Measurements from ENCODE around the gene GSTA5.
A peak's percentile ranks its signal among the peaks of the same experiment; 100 is the strongest.

Gene GSTA5

GRCh38 chr6:52881996-52882841 is 41.6 kb upstream of the GSTA5 start:
- H3K4me3 ChIP-seq (ENCODE audit: low read depth, low read length, poor library complexity, severe bottlenecking): peak overlapping the region; percentile 58
- H3K9ac ChIP-seq (ENCODE audit: low read length): peak overlapping the region; percentile 47
- no peaks in the 10 kb centered on the region for H3K9me3 ChIP-seq (ENCODE audit: low read length)
- no peaks in the 10 kb centered on the region for H3K36me3 ChIP-seq (ENCODE audit: insufficient read depth, low read length)
- H3K4me2 ChIP-seq (ENCODE audit: low read length): peak overlapping the region; percentile 81
- H3K27me3 ChIP-seq (ENCODE audit: insufficient read depth, low read length): no peaks in the 10 kb centered on the region
- no peaks in the 10 kb centered on the region for H3F3A ChIP-seq (ENCODE audit: insufficient read depth, low read length)
- no peaks in the 10 kb centered on the region for H4K20me1 ChIP-seq (ENCODE audit: insufficient read depth, low read length)
- peak overlapping the region; percentile 16; the same call in 1 of the 2 replicates for H2AFZ ChIP-seq (ENCODE audit: low read length)
- H3K4me1 ChIP-seq (ENCODE audit: insufficient read depth, low read length, severe bottlenecking): peaks cover 6% of the 10 kb centered on the region
- TF ChIP-seq CTCF (IDR thresholded peaks at IDR 0.05; ENCODE audit: low read length): peak; percentile 90
- TF ChIP-seq EZH2 (IDR thresholded peaks at IDR 0.05; ENCODE audit: borderline replicate concordance, low read length): no peak
- no peaks in the 10 kb centered on the region for H3K9me2 ChIP-seq (ENCODE audit: low read depth, low read length)
- no peaks in the 10 kb centered on the region for H3K79me2 ChIP-seq (ENCODE audit: insufficient read depth, low read length)
- no peak overlapping the region for H3K27ac ChIP-seq (ENCODE audit: low read depth, low read length, poor library complexity, severe bottlenecking)

GRCh38 chr6:52881662-52881995 is 41.0 kb upstream of the GSTA5 start:
- no peak overlapping the region for H3K27ac ChIP-seq (ENCODE audit: low read depth, low read length, poor library complexity, severe bottlenecking)
- peak overlapping the region; percentile 58 for H3K4me3 ChIP-seq (ENCODE audit: low read depth, low read length, poor library complexity, severe bottlenecking)
- H3K27me3 ChIP-seq (ENCODE audit: insufficient read depth, low read length): no peaks in the 10 kb centered on the region
- TF ChIP-seq EZH2 (IDR thresholded peaks at IDR 0.05; ENCODE audit: borderline replicate concordance, low read length) (no peak), CTCF (IDR thresholded peaks at IDR 0.05; ENCODE audit: low read length) (no peak)
- H3F3A ChIP-seq (ENCODE audit: insufficient read depth, low read length): no peaks in the 10 kb centered on the region
- no peak overlapping the region; the same call in 1 of the 2 replicates for H3K9ac ChIP-seq (ENCODE audit: low read length)
- no peaks in the 10 kb centered on the region for H3K9me3 ChIP-seq (ENCODE audit: low read length)
- no peak overlapping the region for H2AFZ ChIP-seq (ENCODE audit: low read length)
- peak overlapping the region; percentile 81 for H3K4me2 ChIP-seq (ENCODE audit: low read length)
- no peaks in the 10 kb centered on the region for H3K36me3 ChIP-seq (ENCODE audit: insufficient read depth, low read length)
- H3K4me1 ChIP-seq (ENCODE audit: insufficient read depth, low read length, severe bottlenecking): peaks cover 6% of the 10 kb centered on the region
- no peaks in the 10 kb centered on the region for H4K20me1 ChIP-seq (ENCODE audit: insufficient read depth, low read length)
- no peaks in the 10 kb centered on the region for H3K9me2 ChIP-seq (ENCODE audit: low read depth, low read length)
- no peaks in the 10 kb centered on the region for H3K79me2 ChIP-seq (ENCODE audit: insufficient read depth, low read length)

- no peak overlapping the region for H3K4me3 ChIP-seq (ENCODE audit: low read depth, low read length, poor library complexity, severe bottlenecking)
- H3K27ac ChIP-seq (ENCODE audit: low read depth, low read length, poor library complexity, severe bottlenecking): no peak overlapping the region
- H3K9me3 ChIP-seq (ENCODE audit: low read length): no peaks in the 10 kb centered on the region
- no peaks in the 10 kb centered on the region for H3K36me3 ChIP-seq (ENCODE audit: insufficient read depth, low read length)
- H3K4me1 ChIP-seq (ENCODE audit: insufficient read depth, low read length, severe bottlenecking): peaks cover 6% of the 10 kb centered on the region
- no peak overlapping the region for H3K4me2 ChIP-seq (ENCODE audit: low read length)
- H3K9me2 ChIP-seq (ENCODE audit: low read depth, low read length): no peaks in the 10 kb centered on the region
- H3K9ac ChIP-seq (ENCODE audit: low read length): no peak overlapping the region
- H4K20me1 ChIP-seq (ENCODE audit: insufficient read depth, low read length): no peaks in the 10 kb centered on the region
- TF ChIP-seq EZH2 (IDR thresholded peaks at IDR 0.05; ENCODE audit: borderline replicate concordance, low read length) (no peak), CTCF (IDR thresholded peaks at IDR 0.05; ENCODE audit: low read length) (no peak)
- H2AFZ ChIP-seq (ENCODE audit: low read length): no peak overlapping the region
- H3K27me3 ChIP-seq (ENCODE audit: insufficient read depth, low read length): no peaks in the 10 kb centered on the region
- H3K79me2 ChIP-seq (ENCODE audit: insufficient read depth, low read length): no peaks in the 10 kb centered on the region
- no peaks in the 10 kb centered on the region for H3F3A ChIP-seq (ENCODE audit: insufficient read depth, low read length)
Observed at GRCh38 chr6:52877786-52878185, 37.2 kb upstream of the GSTA5 start.

All from OCI-LY1 (cell line).